HT1080 (cell line): ENCODE data around the gene RFTN1. TPM values are rescaled to one million over a fixed set of nuclear protein-coding genes. Genes with fewer than 3 reads are reported as not detected.

Experiments used
- DNase-seq: peaks from one replicate; pipeline ENCODE4 v3.0.0-alpha.2; 2015; ENCODE audit warnings: low read depth
- total RNA-seq: library from RNA; depleted of rRNA; stranded (reverse); fragments of >200 nt; shearing (Covaris generic); gene quantifications from 2 replicates; pipeline ENCODE4 v1.2.3, GENCODE V29; 2014

The RFTN1 gene
- total RNA-seq, 1 experiment from 2014 or later, result 43.8 TPM

DNA sequence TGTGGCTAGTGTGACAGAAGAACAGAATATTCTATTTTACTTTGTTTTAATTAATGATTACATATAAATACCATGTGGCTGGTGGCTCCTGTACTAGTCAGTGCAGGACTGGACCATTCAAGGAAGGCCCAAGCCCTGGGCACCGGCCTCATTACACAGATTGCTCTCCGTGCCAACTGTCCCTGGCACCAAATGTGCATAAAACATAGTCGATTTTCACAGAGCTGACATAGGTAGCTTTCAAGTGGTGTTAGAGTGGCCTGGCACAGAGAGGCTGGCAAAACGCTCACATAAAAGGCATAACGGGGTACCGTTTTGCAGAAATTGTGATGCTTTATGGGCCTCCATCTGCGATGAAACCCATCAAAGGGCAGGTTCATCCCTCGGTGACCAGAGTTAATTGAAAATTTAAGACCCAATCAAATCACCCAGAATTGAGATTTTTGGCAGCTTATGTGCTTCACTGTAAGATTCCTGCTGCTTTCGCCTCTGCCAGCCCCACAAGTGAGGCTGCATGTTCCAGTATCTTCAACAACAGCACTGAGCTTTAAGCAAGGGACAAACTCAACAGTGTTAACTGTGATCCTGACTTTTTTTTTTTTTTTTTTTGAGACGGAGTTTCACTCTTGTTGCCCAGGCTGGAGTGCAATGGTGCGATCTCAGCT, 25.9 kb downstream of the RFTN1 start:
- DNase-seq, result no peak

DNA sequence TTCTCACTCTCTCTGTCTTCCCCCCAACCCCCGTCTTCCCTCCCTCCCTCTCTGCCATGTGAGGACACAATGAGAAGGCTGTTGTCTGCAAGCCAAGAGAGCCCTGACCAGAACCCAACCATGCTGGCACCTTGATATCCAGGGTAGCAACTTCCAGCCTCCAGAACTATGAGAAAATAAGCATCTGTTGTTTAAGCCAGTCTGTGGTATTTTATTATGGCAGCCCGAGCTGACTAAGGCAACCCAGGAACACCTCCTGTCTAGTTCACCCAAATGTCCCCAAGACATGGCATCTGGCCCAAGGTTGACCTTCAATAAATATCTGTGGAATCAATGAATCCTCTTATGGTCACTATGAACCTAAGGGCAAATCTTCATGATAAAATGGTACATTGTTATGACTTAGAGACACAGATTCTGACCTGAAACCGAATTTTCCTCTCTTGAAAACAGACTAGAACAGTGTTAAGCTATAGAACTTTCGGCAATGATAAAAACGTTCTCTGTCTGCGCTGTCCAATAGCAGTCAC, 26.5 kb downstream of the RFTN1 start:
- no peak for DNase-seq

DNA sequence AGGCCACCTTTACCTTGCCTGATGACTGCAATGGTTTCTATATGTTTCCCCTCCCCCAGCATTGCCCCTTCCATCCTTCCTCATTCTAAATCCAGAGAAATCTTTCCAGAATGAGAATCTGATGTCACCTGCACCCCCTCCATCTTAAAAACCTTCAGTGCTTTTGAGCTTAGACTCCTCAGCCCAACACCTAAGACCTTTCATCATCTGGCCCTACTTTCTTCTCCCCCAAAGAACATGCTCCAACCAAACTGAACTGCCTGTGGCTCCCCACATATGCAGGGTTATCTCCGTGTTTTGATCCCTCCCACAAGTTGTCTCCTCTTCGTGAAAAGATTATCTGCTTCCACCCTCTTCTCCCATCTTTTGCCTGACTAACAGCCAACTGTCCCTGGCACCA, 27.3 kb downstream of the RFTN1 start:
- no peak for DNase-seq

DNA sequence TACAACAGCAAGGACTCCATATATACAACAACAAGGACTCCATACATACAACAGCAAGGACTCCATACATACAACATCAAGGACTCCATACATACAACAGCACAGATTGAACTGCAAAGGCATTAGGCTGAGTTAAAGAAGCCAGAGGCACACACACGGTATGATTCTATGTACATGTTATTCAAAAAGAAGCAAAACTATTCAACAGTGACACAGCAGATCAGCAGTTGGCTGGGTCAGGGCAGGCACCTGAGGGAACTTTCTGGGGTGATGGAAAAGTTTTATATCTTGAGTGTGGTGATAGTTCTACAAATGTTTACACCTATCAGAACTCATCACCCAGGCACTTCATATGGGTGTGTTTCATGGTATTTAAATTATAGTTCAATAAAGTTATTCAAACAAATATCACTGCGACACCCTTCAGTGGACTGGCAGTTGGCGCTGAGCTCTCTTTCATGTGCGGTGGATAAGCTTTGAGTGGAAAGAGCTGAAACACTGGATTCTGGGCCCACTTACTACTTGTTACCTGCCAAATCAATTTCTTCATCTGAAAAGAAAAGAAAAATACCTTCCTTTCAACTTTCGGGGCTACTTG, 28.0 kb downstream of the RFTN1 start:
- no peak for DNase-seq

DNA sequence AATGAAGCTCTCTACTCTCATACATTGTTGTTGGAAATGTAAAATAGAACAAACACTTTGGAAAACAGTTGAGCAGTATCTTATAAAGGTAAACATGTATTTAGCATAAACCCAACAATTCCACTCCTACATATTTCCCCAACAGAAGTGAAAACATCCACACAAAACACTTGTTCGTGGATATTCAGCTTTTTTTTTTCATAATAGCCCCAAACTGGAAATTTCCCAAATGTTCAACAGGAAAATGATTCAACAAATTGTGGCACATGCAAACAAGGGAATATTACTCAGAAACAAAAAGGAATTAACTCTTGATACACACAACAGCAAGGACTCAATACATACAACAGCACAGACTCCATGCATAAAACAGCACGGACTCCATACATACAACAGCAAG, 28.5 kb downstream of the RFTN1 start:
- DNase-seq, result no peak

DNA sequence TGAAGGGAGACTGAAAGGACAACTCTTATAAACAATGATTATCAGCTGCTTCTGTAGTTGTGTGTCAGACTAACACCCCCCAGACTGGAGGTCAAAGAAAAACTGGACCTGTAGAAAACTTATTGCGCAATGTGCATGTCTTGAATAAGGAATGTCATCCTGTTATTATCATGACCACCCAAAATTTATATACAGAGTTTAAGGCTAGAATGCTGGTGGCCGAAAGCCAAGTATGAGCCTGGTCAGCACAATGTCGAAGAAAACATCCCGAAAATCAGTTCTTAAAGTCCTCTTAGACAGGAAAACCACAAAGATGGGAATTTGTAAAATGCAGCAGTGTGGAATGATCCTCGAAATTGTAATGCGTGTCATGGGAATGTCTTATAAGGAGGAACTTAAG, 29.3 kb downstream of the RFTN1 start:
- DNase-seq, result peak; percentile 90

DNA sequence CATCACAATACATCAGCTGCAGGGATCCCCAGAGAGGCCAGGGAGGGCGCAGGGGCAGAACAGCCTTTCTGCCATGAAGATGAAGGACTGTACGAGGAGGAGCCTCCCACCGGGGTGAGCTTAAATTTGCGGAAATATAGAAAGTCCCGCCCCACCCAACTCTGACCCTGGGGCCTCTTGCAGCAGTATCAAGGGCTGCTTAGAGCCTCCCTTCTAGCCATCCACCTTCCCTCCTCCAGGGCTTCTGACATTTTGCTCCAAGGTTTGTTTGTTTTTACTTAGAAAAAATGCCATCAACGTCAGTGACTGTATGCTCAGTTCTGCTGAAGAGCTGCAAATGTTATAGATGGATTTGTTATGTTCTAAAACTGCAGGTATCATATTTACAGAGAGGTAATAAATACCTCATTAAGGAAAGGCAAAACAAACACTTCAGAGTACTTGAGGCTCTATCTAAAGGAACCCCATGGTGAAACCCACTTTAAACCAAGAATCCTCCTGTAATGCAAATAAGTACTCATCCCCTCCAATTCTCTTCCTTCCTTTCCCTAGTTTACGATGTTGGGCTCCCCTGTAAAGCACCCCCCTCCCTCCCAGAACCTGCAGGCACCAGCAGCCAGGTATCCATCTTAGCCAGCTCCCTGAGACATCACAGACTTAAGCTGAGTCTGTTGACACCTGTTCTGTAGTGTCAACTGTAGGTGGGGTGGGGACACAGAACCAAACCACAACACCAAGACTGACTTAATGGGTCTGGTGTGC, 30.5 kb downstream of the RFTN1 start:
- no peak for DNase-seq

DNA sequence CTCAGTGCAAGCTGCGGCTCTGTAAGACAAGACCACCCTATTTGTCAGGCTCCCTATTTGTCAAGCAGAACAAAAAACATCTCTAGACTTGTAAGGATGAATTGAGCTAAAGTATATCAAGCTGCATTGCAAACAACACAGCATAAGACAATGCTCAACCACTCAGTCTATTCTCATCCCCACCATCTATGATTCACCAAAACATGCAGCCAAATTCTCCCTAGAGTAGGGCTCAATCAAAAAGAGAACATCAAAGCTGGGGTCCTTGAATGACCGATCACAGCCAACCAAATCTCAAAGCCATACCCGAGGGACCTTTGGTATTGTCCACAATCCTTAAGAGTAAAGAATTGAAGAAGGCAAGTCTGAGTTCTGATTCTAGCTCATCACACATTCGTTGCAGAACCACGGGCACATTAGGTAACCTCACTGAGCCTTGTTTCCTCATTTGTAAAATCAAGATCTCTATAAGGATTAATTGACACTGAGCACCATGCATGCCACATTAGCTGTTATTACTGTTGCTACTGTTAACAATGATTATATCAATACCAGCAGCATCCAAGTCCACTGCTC, 31.2 kb downstream of the RFTN1 start:
- DNase-seq, result no peak

DNA sequence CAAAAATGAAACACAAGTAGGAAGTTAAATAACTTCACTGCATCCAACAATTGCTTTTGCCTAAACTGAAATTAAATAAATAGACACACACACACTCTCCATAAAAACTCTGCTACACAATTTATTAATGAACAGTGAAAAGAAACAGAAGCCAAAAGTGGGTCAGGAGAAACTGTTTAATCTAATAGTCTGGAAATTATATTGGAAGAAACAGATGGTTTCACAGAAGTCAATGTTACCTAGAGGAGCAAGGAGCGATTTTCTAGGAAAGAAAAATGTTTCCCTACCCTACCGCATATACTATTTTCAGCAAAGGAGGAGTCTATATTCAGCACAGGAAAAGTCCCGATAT, 32.0 kb downstream of the RFTN1 start:
- no peak for DNase-seq

DNA sequence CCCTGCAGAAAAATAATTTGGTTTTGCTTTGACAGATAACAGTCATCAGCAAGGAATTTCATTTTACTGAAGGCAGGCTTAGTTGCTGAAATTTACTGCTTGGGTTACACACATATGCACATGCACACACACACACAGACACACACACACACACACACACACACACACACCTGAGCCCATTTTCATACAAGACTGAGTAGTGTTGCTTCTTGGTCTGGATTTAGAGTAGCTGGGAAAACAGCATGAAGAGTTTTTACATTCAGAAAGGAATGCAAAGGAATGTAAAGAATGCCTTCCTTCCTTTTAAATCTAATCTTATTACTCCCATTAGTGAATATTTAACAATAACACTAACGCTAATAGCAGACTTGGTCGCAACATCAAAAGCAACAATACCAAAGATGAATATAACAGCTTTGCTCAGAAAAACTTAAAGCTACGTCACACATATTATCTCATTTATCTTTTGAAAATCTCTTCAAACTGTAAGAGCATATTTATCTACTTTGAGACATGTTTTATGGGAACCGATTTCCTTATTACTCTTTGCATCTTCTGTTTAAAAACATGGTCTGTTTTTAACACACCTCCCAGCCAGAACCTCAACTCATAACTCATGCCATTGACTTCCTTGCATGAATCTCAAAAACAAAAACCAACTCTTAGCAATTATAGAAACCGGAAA, 32.5 kb downstream of the RFTN1 start:
- DNase-seq, result no peak

DNA sequence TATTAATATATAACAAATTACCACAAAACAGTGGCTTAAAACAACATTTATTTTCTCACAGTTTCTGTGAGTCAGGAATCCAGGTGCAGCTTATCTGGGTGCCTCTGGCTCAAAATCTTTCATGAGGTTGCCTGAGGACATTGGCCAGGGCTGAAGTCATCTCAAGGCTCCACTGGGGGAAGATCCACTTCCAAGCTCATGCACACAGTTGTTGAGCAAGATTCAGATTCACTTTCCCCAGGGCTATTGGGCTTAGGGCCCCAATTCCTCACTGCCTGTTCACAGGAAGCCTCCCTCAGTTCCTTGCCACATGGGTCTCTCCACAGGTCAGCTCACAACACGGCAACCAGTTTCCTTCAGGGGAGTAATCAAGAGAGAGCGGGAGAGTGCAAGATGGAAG, 35.0 kb downstream of the RFTN1 start:
- DNase-seq, result no peak

DNA sequence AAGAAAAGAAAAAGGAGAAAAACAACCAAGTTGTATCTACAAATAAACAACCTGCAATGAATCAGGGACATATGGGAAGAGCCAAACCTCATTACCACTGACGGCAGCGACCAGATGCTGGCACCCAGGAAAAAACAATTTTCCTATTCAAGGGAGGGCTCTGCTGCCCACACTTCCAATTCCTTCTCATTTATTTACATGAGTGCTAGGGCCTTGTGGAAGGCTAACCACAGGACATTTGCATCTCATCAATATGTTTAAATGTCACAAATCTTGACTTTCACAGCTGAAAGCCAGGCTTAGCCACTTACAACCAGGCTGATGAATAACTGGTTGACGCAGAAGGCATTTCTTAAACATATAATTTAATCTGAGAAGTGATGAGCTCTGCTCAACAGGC, 36.0 kb downstream of the RFTN1 start:
- DNase-seq, result no peak

DNA sequence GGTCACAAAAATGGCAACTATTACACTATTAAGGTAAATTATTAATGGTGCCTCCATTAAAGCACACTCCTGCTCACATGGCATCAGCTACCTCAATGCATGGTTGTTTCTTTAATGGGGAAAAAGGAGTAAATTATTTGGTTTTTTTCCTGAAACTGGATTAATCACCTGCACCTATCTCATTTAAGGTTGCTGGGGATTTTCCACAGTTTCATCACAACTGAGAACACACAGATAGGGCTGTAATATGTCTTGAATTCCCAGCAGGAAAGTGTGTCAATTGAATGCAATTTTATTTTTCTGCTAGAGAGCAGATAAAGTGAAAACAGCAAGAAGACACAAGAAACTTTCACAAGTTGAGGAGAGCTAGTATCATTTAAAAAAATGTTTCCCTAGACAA, 36.4 kb downstream of the RFTN1 start:
- no peak for DNase-seq

DNA sequence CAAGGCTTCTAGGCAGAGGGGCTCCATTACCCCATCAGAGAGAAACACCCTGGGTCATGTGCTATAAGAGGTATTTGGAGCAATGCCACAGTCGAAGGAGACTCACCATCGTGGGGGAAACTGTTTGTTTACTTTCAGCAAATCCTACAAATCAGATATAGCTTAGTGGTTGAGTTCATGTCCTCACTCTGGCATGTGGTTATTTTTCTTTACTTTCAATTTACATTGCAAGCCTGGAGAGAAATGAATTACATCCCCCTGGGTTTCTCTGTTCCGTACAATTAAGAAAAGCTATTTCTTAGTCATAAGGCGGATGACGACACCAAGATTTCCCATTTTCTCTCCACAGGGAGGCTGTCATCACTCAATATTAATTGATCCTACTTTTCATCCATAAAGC, 36.9 kb downstream of the RFTN1 start:
- peak; percentile 18 for DNase-seq

DNA sequence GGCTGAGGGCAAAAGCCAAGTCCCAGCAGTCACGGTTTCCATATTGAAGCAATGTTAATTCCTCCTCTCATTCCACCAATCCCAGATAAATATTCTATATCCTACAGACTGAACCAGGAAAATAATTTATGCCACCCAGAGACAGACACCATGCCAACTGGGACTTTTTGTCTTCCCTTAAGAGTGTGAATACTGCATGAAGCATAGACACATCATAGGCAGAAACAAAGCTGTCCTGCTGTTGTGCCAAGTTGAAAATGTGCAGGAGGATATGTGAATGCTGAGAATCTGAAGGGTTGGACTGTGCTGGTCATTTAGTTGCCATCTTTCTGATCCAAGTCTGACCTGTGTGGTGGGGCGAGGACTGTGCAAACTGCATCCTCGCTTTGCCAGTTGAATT, 37.7 kb downstream of the RFTN1 start:
- no peak for DNase-seq

DNA sequence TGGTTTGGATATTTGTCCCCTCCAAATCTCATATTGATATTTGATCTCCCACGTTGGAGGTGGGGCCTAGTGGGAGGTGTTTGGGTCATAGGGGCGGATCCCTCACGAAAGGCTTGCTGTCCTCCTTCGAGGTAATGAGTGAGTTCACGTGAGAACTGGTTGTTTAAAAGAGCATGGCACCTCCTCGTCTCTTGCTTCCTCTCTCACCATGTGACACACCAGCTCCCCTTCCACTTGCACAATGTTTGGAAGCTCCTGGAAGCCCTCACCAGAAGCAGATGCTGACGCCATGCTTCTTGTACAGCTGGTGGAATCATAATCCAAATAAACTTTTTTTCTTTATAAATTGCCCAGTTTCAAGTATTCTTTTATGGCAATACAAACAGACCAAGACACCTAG, 38.6 kb downstream of the RFTN1 start:
- DNase-seq, result no peak

DNA sequence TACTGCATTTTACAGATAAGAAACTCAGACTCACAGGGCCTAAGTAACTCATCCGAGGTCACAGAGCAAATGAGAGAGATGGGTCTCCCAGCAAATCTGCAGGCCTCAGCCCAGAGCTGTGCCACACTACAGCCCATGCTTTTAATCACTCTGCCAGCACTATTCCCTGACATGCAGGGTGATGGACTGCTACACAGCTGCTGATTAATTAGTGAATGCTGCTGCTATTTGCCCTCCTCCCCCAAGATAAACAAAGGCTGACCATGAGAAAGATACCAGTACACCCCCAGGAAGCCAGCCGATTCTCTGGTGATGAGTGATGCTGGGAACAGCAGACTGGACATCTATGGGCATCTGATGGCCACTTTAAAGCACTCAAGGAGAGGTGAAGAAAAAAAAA, 39.3 kb downstream of the RFTN1 start:
- no peak for DNase-seq

DNA sequence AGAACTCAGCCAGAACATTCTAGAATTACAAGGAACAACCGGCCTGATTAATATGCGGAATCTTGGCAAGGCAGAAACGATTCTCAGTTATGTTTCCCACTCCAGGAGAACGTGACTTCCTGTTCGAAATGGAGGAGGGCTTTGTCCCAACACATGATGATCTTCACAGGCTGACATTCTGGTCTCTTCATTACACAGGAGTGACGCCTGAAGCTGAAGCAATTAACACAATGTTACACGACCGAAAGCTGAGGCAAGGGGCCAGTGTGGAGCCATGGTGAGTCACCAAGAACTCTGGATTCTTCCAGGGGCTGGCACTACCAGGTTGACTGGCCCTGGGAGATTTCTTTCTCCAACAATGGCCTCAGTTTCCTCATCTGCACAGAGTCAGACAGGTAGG, 40.9 kb downstream of the RFTN1 start:
- no peak for DNase-seq

DNA sequence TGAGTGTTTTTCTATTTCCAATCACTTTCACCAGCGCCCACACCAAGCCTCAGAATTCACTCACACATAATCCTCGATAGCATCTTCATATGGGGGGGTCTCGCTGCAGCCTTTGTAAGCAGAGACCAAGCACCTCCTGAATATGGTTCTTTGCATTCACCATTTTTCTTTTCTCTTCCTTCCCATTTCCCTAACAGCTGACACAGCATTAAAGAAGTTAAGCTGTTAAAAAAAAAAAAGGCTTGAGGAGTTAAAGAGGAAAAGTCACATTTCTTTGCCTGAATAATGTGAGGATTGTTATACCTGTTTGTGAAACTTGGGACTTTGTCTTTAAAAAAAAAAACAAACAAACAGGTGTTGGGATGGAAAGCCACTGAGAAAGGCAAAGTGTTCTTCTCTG, 41.6 kb downstream of the RFTN1 start:
- no peak for DNase-seq

DNA sequence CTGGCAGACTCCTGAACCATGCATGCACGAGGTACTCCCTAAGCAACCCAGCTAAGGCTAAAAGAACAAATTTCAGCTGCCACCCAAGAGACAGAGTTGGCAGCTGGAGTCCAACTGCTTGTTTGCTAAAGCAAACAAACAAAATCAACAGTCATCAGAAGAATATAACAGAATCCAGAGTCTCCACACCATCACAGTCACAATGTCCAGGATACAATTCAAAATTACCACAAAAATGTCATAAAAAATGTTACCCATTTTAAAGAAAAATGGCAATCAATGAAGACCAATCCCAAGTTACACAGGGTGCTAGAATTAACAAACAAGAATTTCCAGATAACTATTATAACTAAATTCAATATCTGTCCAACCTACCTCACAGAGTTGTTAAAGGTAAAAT, 42.9 kb downstream of the RFTN1 start:
- no peak for DNase-seq

DNA sequence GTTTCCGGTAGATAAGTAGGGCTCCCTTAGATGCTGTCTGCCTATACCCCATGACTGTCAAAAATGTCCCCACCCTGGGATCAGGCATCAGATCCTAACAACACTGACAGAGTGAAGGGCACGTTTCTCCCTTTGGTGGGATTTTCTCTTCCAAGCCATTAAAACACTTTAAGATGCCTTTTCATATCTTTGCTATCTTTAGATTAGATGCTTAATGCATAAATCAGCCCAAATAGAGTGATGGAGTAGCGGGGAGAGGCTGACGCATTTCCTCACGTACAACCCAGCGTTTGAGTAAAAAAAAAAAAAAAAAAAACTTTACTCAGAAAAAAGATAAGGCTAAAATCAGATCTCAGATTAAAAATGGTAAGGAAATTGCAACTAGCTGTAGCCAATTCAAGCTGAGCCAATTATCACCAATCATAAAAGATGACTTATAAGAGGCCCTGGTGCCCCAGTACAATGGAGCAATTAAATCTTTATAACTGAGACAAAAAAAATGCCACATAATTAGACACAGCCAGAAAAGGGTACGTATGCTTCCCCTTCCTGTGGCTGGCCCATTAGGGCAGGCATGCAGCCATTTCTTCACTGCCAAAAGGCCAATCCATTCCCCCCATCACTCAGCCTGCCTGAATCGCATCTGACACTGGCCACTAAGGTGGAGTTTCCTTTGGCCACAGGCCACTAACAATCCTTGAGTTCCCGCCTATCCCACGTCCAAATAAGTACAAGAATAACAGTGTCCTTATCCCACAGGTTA, 45.0 kb downstream of the RFTN1 start:
- DNase-seq, result no peak
